ENCODE measurements around the gene RAPGEF1. TPM values are rescaled to one million over a fixed set of nuclear protein-coding genes. Genes with fewer than 3 reads are reported as not detected.

Gene RAPGEF1
- total and polyA plus RNA-seq, 12 donors: 14.5 to 136 (median 49.1) TPM

DNA sequence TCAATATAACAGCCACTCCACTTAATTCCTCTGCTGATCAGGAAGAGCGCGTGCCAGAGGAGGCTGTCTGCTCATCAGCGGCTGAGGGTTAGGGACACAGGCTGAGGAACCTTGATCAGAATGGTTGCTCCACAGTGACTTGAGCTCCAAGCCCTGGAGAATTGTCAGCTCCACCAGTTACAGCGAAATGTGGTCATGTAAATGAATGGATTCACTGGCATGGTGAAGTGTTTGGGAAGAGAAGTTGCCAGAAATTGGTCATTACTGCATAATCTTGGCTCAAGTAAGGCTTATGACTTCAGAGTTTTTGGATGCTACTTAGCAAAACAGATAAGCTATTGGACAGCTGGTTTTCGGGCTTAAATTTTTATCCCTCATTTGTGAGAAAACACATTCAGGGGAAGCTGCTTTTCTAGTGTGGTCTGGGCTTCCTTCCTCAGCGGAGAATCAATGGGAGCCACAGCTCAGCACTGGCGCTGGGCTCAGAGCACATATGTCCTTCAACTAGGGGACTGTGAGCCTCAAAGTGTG is 129.6 kb downstream of the RAPGEF1 start:
- Histone ChIP-seq H3K36me3 (replicated peaks in 1 of 2) (peaks cover 0 to 8% of the 10 kb centered on the region in 2 donors), H3K4me1 (replicated peaks in 1 of 2) (peaks cover 14 to 25% of the 10 kb centered on the region in 2 donors), H3K4me3 (no peak overlapping the region), H3K27me3 (no peaks in the 10 kb centered on the region), H3K27ac (peak overlapping the region in 2 of 5 donors; percentile 21 to 87), H3K9me3 (replicated peaks in 1 of 3) (no peaks in the 10 kb centered on the region)
- intact Hi-C loops (cut with DNase I): no loop called here
- peak in 1 of 7 donors; percentile 46 for DNase-seq
- 80 to 90% (median 84%) methylated on average over 7 of the region's 7 CpGs for WGBS, 4 donors
- TF ChIP-seq CTCF (IDR thresholded peaks at IDR 0.05) (no peak), POLR2A (IDR thresholded peaks at IDR 0.05) (no peak)

DNA sequence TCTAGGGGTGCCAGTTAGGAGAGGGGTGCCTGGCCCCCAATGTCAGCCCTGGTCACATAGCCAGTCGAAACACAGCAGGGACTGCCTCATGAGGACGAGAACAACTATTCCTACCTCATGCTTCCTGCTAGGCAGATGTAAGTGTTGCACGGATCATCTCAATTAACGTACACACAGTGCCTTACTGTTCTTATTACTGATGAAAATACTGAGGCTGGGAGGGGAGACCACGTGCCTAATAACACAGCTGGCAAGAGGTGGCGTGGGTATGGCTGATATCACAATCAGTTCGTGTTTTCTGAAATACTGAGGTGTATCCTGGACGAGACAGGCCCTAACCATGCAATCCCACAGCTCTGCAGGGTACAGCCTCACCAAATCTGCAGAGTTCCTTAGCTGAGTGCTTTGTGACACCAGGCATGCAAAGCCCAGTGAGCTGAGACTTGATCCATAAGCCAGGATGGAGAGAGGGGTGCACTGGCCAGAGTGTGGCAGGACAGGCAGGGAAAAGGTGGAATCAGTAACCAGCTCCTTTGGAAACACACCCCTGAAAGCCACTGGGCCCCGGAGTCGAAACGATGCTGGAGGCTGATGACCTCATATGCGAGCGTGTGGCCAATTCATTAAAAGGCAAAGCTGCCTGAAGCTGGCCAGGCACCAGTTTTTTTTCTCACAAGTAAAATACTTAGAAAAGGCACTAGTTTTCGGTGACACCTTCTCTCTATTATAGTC is 130.6 kb downstream of the RAPGEF1 start:
- intact Hi-C loops (cut with DNase I): no loop called here
- TF ChIP-seq POLR2A (IDR thresholded peaks at IDR 0.05): no peak
- TF ChIP-seq CTCF (IDR thresholded peaks at IDR 0.05): no peak
- H3K4me3 ChIP-seq: no peak overlapping the region
- H3K27ac ChIP-seq: peak overlapping the region in 4 of 5 donors; percentile 76 to 91 (median 84)
- H3K36me3 ChIP-seq (replicated peaks in 1 of 2): peaks cover 0 to 5% of the 10 kb centered on the region in 2 donors
- peaks cover 14 to 25% of the 10 kb centered on the region in 2 donors for H3K4me1 ChIP-seq (replicated peaks in 1 of 2)
- no peaks in the 10 kb centered on the region for H3K9me3 ChIP-seq (replicated peaks in 1 of 3)
- DNase-seq: peak in 6 of 7 donors; percentile 43 to 76 (median 60)
- WGBS, 4 donors: 45 to 59% (median 55%) methylated on average over 14 of the region's 14 CpGs
- no peaks in the 10 kb centered on the region for H3K27me3 ChIP-seq

- H3K36me3 ChIP-seq (replicated peaks in 1 of 2): peaks cover 0 to 10% of the 10 kb centered on the region in 2 donors
- no peaks in the 10 kb centered on the region for H3K27me3 ChIP-seq
- WGBS, 4 donors: 10 to 33% (median 28%) methylated on average over 7 to 12 of the region's 12 CpGs
Measured at GRCh38 chr9:131608493-131609037, 131.3 kb downstream of the RAPGEF1 start.

More at GRCh38 chr9:131608493-131609037, 131.3 kb downstream of the RAPGEF1 start:
- Histone ChIP-seq H3K9me3 (replicated peaks in 1 of 3) (no peaks in the 10 kb centered on the region), H3K4me3 (no peak overlapping the region), H3K4me1 (replicated peaks in 1 of 2) (peaks cover 14 to 25% of the 10 kb centered on the region in 2 donors), H3K27ac (peak overlapping the region in 4 of 5 donors; percentile 76 to 91 (median 84))
- DNase-seq: peak; percentile 71 to 96 (median 88)
- intact Hi-C loops (cut with DNase I): no loop called here
- peak in 1 of 2 donors; percentile 57 for TF ChIP-seq POLR2A (IDR thresholded peaks at IDR 0.05)
- TF ChIP-seq CTCF (IDR thresholded peaks at IDR 0.05): peak in 2 of 6 experiments; percentile 1 to 7
